ENCODE data around the gene APOL2. TPM values are rescaled to one million over a fixed set of nuclear protein-coding genes. Genes with fewer than 3 reads are reported as not detected.
A peak's percentile ranks its signal among the peaks of the same experiment; 100 is the strongest.

The APOL2 gene
- total RNA-seq, 1 donor from 2014 or later, result 63.8 TPM

DNA sequence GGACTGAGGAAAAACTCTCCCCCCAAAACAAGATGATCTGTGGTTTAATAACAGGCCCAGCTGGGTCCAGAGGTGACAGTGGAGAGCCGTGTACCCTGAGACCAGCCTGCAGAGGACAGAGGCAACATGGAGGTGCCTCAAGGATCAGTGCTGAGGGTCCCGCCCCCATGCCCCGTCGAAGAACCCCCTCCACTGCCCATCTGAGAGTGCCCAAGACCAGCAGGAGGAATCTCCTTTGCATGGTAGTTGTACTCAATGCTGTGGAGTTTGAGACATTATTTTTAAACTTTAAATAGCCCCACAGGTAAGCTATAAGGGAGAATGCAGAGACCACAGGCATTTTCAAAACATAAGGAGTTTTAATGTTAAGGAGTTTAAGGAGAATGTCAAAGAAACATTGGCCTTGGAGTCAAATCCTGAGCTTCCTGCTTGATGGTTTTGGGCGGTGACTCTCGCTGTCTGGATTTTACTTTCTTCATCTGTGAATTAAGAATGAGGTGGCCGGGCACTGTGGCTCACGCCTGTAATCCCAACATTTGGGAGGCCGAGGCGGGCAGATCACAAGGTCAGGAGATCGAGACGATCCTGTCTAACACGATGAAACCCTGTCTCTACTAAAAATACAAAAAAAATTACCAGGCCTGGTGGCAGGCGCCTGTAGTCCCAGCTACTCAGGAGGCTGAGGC, 20.4 kb upstream of the APOL2 start:
- Histone ChIP-seq H3K4me1 (peaks cover 28% of the 10 kb centered on the region), H3K4me3 (no peak overlapping the region), H3K9me3 (no peaks in the 10 kb centered on the region), H3K36me3 (no peaks in the 10 kb centered on the region), H3K27me3 (no peaks in the 10 kb centered on the region), H3K27ac (peak overlapping the region; percentile 65)
- intact Hi-C loops (cut with DNase I), result no loop called here
- TF ChIP-seq, protein P1, sequence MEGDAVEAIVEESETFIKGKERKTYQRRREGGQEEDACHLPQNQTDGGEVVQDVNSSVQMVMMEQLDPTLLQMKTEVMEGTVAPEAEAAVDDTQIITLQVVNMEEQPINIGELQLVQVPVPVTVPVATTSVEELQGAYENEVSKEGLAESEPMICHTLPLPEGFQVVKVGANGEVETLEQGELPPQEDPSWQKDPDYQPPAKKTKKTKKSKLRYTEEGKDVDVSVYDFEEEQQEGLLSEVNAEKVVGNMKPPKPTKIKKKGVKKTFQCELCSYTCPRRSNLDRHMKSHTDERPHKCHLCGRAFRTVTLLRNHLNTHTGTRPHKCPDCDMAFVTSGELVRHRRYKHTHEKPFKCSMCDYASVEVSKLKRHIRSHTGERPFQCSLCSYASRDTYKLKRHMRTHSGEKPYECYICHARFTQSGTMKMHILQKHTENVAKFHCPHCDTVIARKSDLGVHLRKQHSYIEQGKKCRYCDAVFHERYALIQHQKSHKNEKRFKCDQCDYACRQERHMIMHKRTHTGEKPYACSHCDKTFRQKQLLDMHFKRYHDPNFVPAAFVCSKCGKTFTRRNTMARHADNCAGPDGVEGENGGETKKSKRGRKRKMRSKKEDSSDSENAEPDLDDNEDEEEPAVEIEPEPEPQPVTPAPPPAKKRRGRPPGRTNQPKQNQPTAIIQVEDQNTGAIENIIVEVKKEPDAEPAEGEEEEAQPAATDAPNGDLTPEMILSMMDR (IDR thresholded peaks at IDR 0.05), result no peak
- no peak for TF ChIP-seq POLR2A (IDR thresholded peaks at IDR 0.05)
- peak in 1 of 2 donors; percentile 71 for DNase-seq (ENCODE audit: extremely low spot score in 2 of 2)

DNA sequence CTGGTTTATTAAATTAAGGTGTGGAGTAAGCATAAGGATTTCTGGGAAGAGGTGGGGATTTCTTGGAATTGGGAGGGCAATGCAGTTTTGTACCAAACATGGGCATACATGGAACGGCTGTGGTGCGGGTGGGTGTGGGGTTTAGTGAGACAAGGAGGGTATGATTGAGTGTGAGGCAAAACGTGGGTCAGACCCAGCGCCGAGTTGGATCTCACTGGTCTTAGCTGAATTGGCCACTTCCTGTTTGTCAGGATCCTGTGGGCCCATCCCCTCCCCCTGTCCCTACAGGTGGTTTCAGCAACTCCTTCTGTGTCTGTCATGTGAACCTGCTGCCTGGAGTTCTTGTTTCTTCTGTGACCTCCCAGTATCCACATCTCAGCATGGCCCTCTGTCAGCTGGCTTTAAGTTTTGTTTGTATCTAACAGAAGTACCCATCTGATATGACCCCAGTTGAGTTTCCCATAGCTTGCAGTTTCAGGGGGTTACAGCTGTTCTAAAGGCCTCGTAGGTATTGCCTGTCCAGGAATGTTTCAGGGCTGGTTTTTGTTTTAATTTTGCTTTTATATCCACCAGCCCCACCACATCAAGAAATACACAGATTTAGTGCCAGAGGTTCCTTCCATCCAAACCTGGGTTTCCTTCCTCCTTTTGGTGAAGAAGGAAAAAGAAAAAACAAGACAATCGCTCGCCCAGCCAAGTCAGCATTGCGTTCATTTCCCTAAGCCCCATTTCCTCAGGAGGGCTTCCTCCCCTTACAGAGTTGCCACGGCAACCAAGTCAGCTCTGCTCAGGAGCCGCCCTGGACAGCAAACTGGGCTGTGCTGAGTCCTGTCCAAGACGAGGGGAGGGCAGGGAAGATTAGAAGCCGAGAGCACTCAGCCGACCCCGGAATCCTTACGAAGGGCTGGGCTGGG, 19.6 kb upstream of the APOL2 start:
- no peaks in the 10 kb centered on the region for H3K9me3 ChIP-seq
- intact Hi-C loops (cut with DNase I), result no loop called here
- H3K27me3 ChIP-seq, result no peaks in the 10 kb centered on the region
- H3K4me3 ChIP-seq, result no peak overlapping the region
- no peaks in the 10 kb centered on the region for H3K36me3 ChIP-seq
- TF ChIP-seq POLR2AphosphoS5 (IDR thresholded peaks at IDR 0.05; ENCODE audit: insufficient read depth in 1 of 2, low read depth in 1 of 2) (no peak), POLR2A (IDR thresholded peaks at IDR 0.05) (no peak)
- TF ChIP-seq, protein P1 (IDR thresholded peaks at IDR 0.05), result no peak
- peak in 1 of 2 donors; percentile 86 for DNase-seq (ENCODE audit: extremely low spot score in 2 of 2)
- H3K4me1 ChIP-seq, result peaks cover 36% of the 10 kb centered on the region
- H3K27ac ChIP-seq, result peak overlapping the region; percentile 65

DNA sequence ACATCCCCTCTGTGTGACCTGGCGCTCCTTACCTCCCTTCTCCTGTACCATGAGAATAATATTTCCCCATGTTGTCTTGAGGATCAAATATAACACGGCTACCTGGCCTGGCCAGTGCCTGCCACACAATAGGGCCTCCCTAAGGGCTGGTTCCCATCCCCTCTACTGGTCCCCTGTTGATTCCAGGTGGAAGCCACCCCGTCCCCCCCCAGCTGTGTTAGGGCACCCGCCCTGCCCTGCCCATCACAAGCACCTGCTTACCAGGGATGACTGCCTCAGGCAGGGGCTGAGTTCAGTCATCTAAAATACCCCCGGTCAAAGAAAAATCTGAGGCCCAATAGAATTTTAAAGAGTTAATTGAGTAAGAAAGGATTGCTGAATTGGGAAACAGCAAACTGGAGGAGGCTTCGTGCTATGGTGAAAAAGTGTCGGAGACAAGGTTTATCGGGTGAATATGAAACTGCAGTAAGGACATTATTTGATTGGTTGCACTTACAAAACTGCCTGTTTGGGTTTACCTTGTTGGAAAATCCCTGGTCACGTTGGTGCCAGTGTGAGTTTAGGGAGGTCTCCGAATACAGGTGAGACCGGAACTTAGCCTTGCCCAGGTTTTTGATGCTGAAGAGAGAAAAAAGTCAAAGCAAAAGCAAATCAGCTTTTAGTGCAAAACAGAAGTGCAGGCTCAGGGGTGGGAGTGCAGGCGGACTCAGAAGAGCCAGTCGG, 18.8 kb upstream of the APOL2 start:
- no peaks in the 10 kb centered on the region for H3K36me3 ChIP-seq

DNA sequence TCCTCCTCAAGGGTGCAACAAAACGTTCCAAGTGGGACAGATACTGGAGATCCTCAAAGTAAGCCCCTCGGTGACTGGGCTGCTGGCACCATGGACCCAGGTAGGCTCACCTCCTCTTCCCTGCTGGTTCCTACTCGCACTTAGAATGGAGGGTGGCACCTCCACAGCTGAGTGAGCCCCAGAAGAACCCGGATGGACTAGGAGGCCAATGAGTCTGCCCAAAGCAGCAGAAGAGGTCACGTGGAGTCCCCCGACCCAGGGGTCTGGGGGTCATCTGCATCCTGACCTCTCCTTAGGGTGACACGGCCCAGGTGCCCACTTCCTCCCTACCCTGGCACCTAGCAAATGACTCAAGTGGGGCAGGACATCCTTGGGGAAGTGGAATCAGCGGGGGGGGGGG, 18.0 kb upstream of the APOL2 start:
- H3K27me3 ChIP-seq, result no peaks in the 10 kb centered on the region
- intact Hi-C loops (cut with DNase I), result no loop called here
- H3K9me3 ChIP-seq, result no peaks in the 10 kb centered on the region
- H3K36me3 ChIP-seq, result no peaks in the 10 kb centered on the region
- no peak overlapping the region for H3K27ac ChIP-seq
- H3K4me1 ChIP-seq, result peaks cover 51% of the 10 kb centered on the region
- TF ChIP-seq POLR2A (IDR thresholded peaks at IDR 0.05), result no peak
- TF ChIP-seq, protein P1 (IDR thresholded peaks at IDR 0.05), result no peak
- TF ChIP-seq POLR2AphosphoS5 (IDR thresholded peaks at IDR 0.05; ENCODE audit: insufficient read depth in 1 of 2, low read depth in 1 of 2), result no peak
- peak in 1 of 2 donors; percentile 83 for DNase-seq (ENCODE audit: extremely low spot score in 2 of 2)
- H3K4me3 ChIP-seq, result no peak overlapping the region

More for the DNA sequence above, 18.8 kb upstream of the APOL2 start:
- Histone ChIP-seq H3K27ac (peak overlapping the region; percentile 65), H3K27me3 (no peaks in the 10 kb centered on the region), H3K4me3 (no peak overlapping the region), H3K4me1 (peaks cover 45% of the 10 kb centered on the region), H3K9me3 (no peaks in the 10 kb centered on the region)
- TF ChIP-seq POLR2A (IDR thresholded peaks at IDR 0.05) (no peak), POLR2AphosphoS5 (IDR thresholded peaks at IDR 0.05; ENCODE audit: insufficient read depth in 1 of 2, low read depth in 1 of 2) (no peak)
- TF ChIP-seq, protein P1 (IDR thresholded peaks at IDR 0.05), result no peak
- peak in 1 of 2 donors; percentile 79 for DNase-seq (ENCODE audit: extremely low spot score in 2 of 2)
- intact Hi-C loops (cut with DNase I), result no loop called here
